K562 (cell line): ENCODE measurements around the gene MPI. TPM values are rescaled to one million over a fixed set of nuclear protein-coding genes. Genes with fewer than 3 reads are reported as not detected.
A peak's percentile ranks its signal among the peaks of the same experiment; 100 is the strongest.

Experiments used
- DLX4 ChIP-seq: fragments of 250-450 bp; sonication (Bioruptor Pico); IDR thresholded peaks from 2 replicates; pipeline ENCODE4 v1.6.1; 2021; ENCODE audit warnings: mild to moderate bottlenecking
- DNMT1 ChIP-seq: fragments of 450-650 bp; IDR thresholded peaks from 2 replicates; pipeline ENCODE4 v1.6.1; 2016; ENCODE audit warnings: antibody characterized with exemption, mild to moderate bottlenecking
- E2F5 ChIP-seq: sonication (generic); formaldehyde crosslinking; IDR thresholded peaks from 2 replicates; pipeline ENCODE4 v1.8.0; 2022; ENCODE audit warnings: mild to moderate bottlenecking, missing genetic modification reagents
- GTF2B ChIP-seq: IDR thresholded peaks from 2 replicates; pipeline ENCODE4 v1.6.1; 2011; ENCODE audit not compliant: insufficient read length; ENCODE audit errors: extremely low read depth
- HINFP ChIP-seq: fragments of 450-650 bp; conservative IDR thresholded peaks from 2 replicates; pipeline ENCODE4 v1.6.1; 2016; ENCODE audit warnings: missing genetic modification characterization, low read depth, mild to moderate bottlenecking, control low read depth, missing compliant biosample characterization
- HNRNPH1 ChIP-seq: fragments of 200-400 bp; formaldehyde crosslinking; optimal IDR thresholded peaks from 2 replicates; pipeline ENCODE3; 2017; ENCODE audit warnings: low read depth, mild to moderate bottlenecking, low read length, moderate library complexity
- NRF1 ChIP-seq, 2 experiments: fragments of 450-650 bp; IDR thresholded peaks in 1 of 2; conservative IDR thresholded peaks in 1 of 2; 2 replicates each; pipeline ENCODE4 v1.6.1; 2014; ENCODE audit warnings: mild to moderate bottlenecking in 2 of 2
- PKNOX1 ChIP-seq: fragments of 450-650 bp; IDR thresholded peaks from 2 replicates; pipeline ENCODE4 v1.6.1; 2016
- PML ChIP-seq: IDR thresholded peaks from 2 replicates; pipeline ENCODE4 v1.6.1; 2012; ENCODE audit warnings: low read length, inconsistent platforms
- PTBP1 ChIP-seq: fragments of 200-400 bp; formaldehyde crosslinking; IDR thresholded peaks from 2 replicates; pipeline ENCODE4 v1.6.1; 2017; ENCODE audit warnings: low read depth, low read length
- TCFL5 ChIP-seq: fragments of 250-450 bp; sonication (Bioruptor Pico); conservative IDR thresholded peaks from 2 replicates; pipeline ENCODE4 v1.6.1; 2021; ENCODE audit warnings: mild to moderate bottlenecking, moderate library complexity, matching md5 sums
- THRA ChIP-seq: fragments of 450-650 bp; IDR thresholded peaks from 2 replicates; pipeline ENCODE4 v1.6.1; 2017; ENCODE audit warnings: mild to moderate bottlenecking, moderate library complexity
- WHSC1 ChIP-seq: IDR thresholded peaks from one replicate; pipeline ENCODE4 v1.6.1; 2012; ENCODE audit warnings: low read length, control low read depth, inconsistent platforms
- ZBTB11 ChIP-seq, 3 experiments: fragments of 200-800 bp in 1 of 3; fragments of 250-450 bp in 1 of 3; fragments of 450-650 bp in 1 of 3; sonication (Bioruptor Pico) in 1 of 3; sonication (Bioruptor generic) in 1 of 3; formaldehyde crosslinking in 1 of 3; IDR thresholded peaks; 2 replicates each; pipeline versions ENCODE4 v1.6.1 to v1.8.0; 2016 to 2022; ENCODE audit warnings: mild to moderate bottlenecking in 2 of 3, missing genetic modification characterization in 2 of 3, missing compliant biosample characterization in 1 of 3, moderate library complexity in 1 of 3
- ZNF232 ChIP-seq: sonication (generic); formaldehyde crosslinking; IDR thresholded peaks from 2 replicates; pipeline ENCODE4 v1.8.0; 2022; ENCODE audit warnings: mild to moderate bottlenecking, missing genetic modification reagents
- ZNF655 ChIP-seq: fragments of 250-450 bp; sonication (Bioruptor Pico); IDR thresholded peaks from 2 replicates; pipeline ENCODE4 v1.5.0; 2021
- polyA plus RNA-seq, 8 experiments: library from polyadenylated mRNA; depleted of rRNA in 4 of 8; stranded (reverse) in 5 of 8; unstranded in 3 of 8; fragments of >200 nt; fragmentation: Nextera tagmentation in 2 of 8; fragmentation: Illumina TruSeq in 1 of 8; extraction: Ambion mirVana in 2 of 8; extraction: Trizol in 1 of 8; gene quantifications; 2 replicates each; pipeline versions ENCODE4 v1.2.1 to v1.2.3, GENCODE V29; 2011 to 2014; ENCODE audit warnings: inconsistent platforms in 1 of 8, missing spikeins in 1 of 8
- total RNA-seq, 7 experiments: library from RNA; depleted of rRNA in 6 of 7; stranded (reverse); fragments of >200 nt in 6 of 7; fragmentation: Illumina TruSeq in 2 of 7; extraction: Trizol in 2 of 7; gene quantifications; 2 replicates each; pipeline versions ENCODE4 v1.2.1 to v1.2.3, GENCODE V29; 2011 to 2021; ENCODE audit warnings: low replicate concordance in 1 of 7

MPI gene
- total and polyA plus RNA-seq, 9 of the 15 experiments (the other 6 are each of a cell fraction or from before 2014, with no cell fraction given), result 30.7 to 105 (median 40.5) TPM

GRCh38 chr15:74889390-74889882, 406 bp upstream of the MPI start (continued):
- TF ChIP-seq DLX4 (no peak), HINFP (tag) (no peak), TCFL5 (CRISPR knock-in tag) (no peak), GTF2B (no peak), HNRNPH1 (no peak), DNMT1 (no peak), PTBP1 (no peak), THRA (no peak), PKNOX1 (no peak), ZNF232 (CRISPR knock-in tag) (no peak), NRF1 (conservative IDR thresholded peaks at IDR 0.05 in 1 of 2, IDR thresholded peaks at IDR 0.05 in 1 of 2) (peak; percentile 13 to 15; a peak in 1 of 4 replicates), E2F5 (CRISPR knock-in tag) (0 out of 2 replicates have a peak, but pooled peaks have one; percentile 15), WHSC1 (no peak), PML (no peak), ZBTB11 (CRISPR knock-in tag; IDR thresholded peaks at IDR 0.05) (peak in 1 of 3 experiments; percentile 65; a peak in 2 of 6 replicates), ZNF655 (CRISPR knock-in tag) (no peak)
